HEK293 (cell line): ENCODE results near the gene PRSS48.

Experiments used
- CTCF ChIA-PET: fragments of 350-600 bp; formaldehyde crosslinking; extraction: SDS; loops from one replicate; lab custom pipeline; 2021; ENCODE audit warnings: antibody characterized with exemption; lab: Yijun Ruan, JAX
- POLR2A ChIA-PET: fragments of 300-600 bp; formaldehyde crosslinking; extraction: SDS; loops from one replicate; lab custom pipeline; 2020; ENCODE audit warnings: antibody characterized with exemption, inconsistent platforms; lab: Yijun Ruan, JAX
- H3K27ac ChIP-seq: fragments of 200-500 bp; sonication (Bioruptor generic); 2 replicates; pipeline ENCODE4 v1.5.1; 2014; ENCODE audit warnings: low read depth, low read length, control low read depth, inconsistent platforms; ENCODE audit errors: extremely low read depth
- H3K36me3 ChIP-seq, 2 experiments: fragments of 200-500 bp in 1 of 2; sonication (Bioruptor generic) in 1 of 2; 1 replicate in 1 of 2; 2 replicates in 1 of 2; pipeline ENCODE4 v1.5.1; 2014 to 2017; ENCODE audit warnings: inconsistent platforms in 2 of 2, low read length in 2 of 2; ENCODE audit not compliant: control insufficient read depth in 2 of 2, insufficient read depth in 1 of 2
- H3K4me1 ChIP-seq: fragments of 200-500 bp; sonication (Bioruptor generic); 2 replicates; pipeline ENCODE4 v1.5.1; 2014; ENCODE audit warnings: mild to moderate bottlenecking, low read length, inconsistent platforms; ENCODE audit not compliant: control insufficient read depth, insufficient read depth
- H3K4me3 ChIP-seq: 2 replicates; pipeline ENCODE4 v1.5.1; 2011; ENCODE audit warnings: low read depth, mild to moderate bottlenecking, control low read depth, low read length, moderate library complexity
- H3K9me3 ChIP-seq: fragments of 200-500 bp; sonication (Bioruptor generic); 2 replicates; pipeline ENCODE4 v1.5.1; 2014; ENCODE audit warnings: low read depth, low read length, inconsistent platforms; ENCODE audit not compliant: control insufficient read depth, insufficient read depth
- FEZF1 ChIP-seq: fragments of 450-650 bp; formaldehyde crosslinking; IDR thresholded peaks from 2 replicates; pipeline ENCODE4 v1.5.1; 2016; ENCODE audit warnings: missing biosample characterization, missing genetic modification characterization
- GLIS1 ChIP-seq: fragments of 450-650 bp; formaldehyde crosslinking; IDR thresholded peaks from 2 replicates; pipeline ENCODE4 v1.5.1; 2016; ENCODE audit warnings: missing biosample characterization, missing genetic modification characterization
- IKZF3 ChIP-seq: fragments of 450-650 bp; IDR thresholded peaks from 2 replicates; pipeline ENCODE4 v1.5.0; 2018; ENCODE audit warnings: missing biosample characterization, mild to moderate bottlenecking, missing genetic modification characterization, moderate library complexity
- PRDM10 ChIP-seq: fragments of 450-650 bp; formaldehyde crosslinking; IDR thresholded peaks from 2 replicates; pipeline ENCODE4 v1.5.1; 2016; ENCODE audit warnings: missing biosample characterization, missing genetic modification characterization
- ZBTB26 ChIP-seq: fragments of 450-650 bp; formaldehyde crosslinking; optimal IDR thresholded peaks from 2 replicates; pipeline ENCODE3; 2016; ENCODE audit warnings: missing biosample characterization, mild to moderate bottlenecking, missing genetic modification characterization
- ZFP37 ChIP-seq: fragments of 450-650 bp; formaldehyde crosslinking; IDR thresholded peaks from 2 replicates; pipeline ENCODE4 v1.5.1; 2016; ENCODE audit warnings: missing biosample characterization, missing genetic modification characterization
- ZNF121 ChIP-seq: fragments of 450-650 bp; formaldehyde crosslinking; IDR thresholded peaks from 2 replicates; pipeline ENCODE4 v1.5.1; 2016; ENCODE audit warnings: missing biosample characterization, missing genetic modification characterization
- ZNF132 ChIP-seq: fragments of 450-650 bp; formaldehyde crosslinking; IDR thresholded peaks from 2 replicates; pipeline ENCODE4 v1.5.1; 2017; ENCODE audit warnings: missing biosample characterization, missing genetic modification characterization, borderline replicate concordance
- ZNF157 ChIP-seq: fragments of 450-650 bp; formaldehyde crosslinking; IDR thresholded peaks from 2 replicates; pipeline ENCODE4 v1.5.1; 2016; ENCODE audit warnings: missing biosample characterization, missing genetic modification characterization
- ZNF169 ChIP-seq: fragments of 450-650 bp; formaldehyde crosslinking; IDR thresholded peaks from 2 replicates; pipeline ENCODE4 v1.5.1; 2016; ENCODE audit warnings: missing biosample characterization, missing genetic modification characterization
- ZNF394 ChIP-seq: fragments of 450-650 bp; formaldehyde crosslinking; IDR thresholded peaks from 2 replicates; pipeline ENCODE4 v1.5.1; 2016; ENCODE audit warnings: missing biosample characterization, missing genetic modification characterization, mild to moderate bottlenecking, moderate library complexity, borderline replicate concordance
- ZNF416 ChIP-seq: fragments of 450-650 bp; formaldehyde crosslinking; IDR thresholded peaks from 2 replicates; pipeline ENCODE4 v1.5.1; 2016; ENCODE audit warnings: missing biosample characterization, missing genetic modification characterization
- ZNF513 ChIP-seq: fragments of 450-650 bp; IDR thresholded peaks from 2 replicates; pipeline ENCODE4 v1.5.1; 2018; ENCODE audit warnings: missing biosample characterization, missing genetic modification characterization
- ZNF544 ChIP-seq: fragments of 450-650 bp; formaldehyde crosslinking; IDR thresholded peaks from 2 replicates; pipeline ENCODE4 v1.5.0; 2017; ENCODE audit warnings: missing biosample characterization, missing genetic modification characterization
- ZNF623 ChIP-seq: fragments of 450-650 bp; formaldehyde crosslinking; IDR thresholded peaks from 2 replicates; pipeline ENCODE4 v1.5.1; 2016; ENCODE audit warnings: missing biosample characterization, missing genetic modification characterization
- ZNF629 ChIP-seq: fragments of 450-650 bp; formaldehyde crosslinking; IDR thresholded peaks from 2 replicates; pipeline ENCODE4 v1.5.1; 2017; ENCODE audit warnings: missing biosample characterization, missing genetic modification characterization
- ZNF777 ChIP-seq: fragments of 450-650 bp; formaldehyde crosslinking; IDR thresholded peaks from 2 replicates; pipeline ENCODE4 v1.5.1; 2017; ENCODE audit warnings: missing biosample characterization, missing genetic modification characterization, borderline replicate concordance
- ZNF830 ChIP-seq: fragments of 450-650 bp; IDR thresholded peaks from 2 replicates; pipeline ENCODE4 v1.5.0; 2018; ENCODE audit warnings: missing biosample characterization, missing genetic modification characterization, low read depth, mild to moderate bottlenecking, moderate library complexity
- TF ChIP-seq, protein P1 (sequence below): fragments of 450-650 bp; formaldehyde crosslinking; IDR thresholded peaks from 2 replicates; pipeline ENCODE4 v1.5.1; 2017; ENCODE audit warnings: missing biosample characterization, mild to moderate bottlenecking, missing genetic modification characterization, moderate library complexity
- TF ChIP-seq, protein P2 (sequence below): fragments of 450-650 bp; formaldehyde crosslinking; IDR thresholded peaks from 2 replicates; pipeline ENCODE4 v1.5.1; 2016; ENCODE audit warnings: missing biosample characterization, missing genetic modification characterization
- TF ChIP-seq, protein P3 (sequence below): fragments of 450-650 bp; formaldehyde crosslinking; IDR thresholded peaks from 2 replicates; pipeline ENCODE4 v1.5.1; 2016; ENCODE audit warnings: missing biosample characterization, missing genetic modification characterization
- TF ChIP-seq, protein P4 (sequence below): IDR thresholded peaks from 2 replicates; pipeline ENCODE4 v1.6.1; 2011; ENCODE audit warnings: mild to moderate bottlenecking, low read depth, low read length, borderline replicate concordance

The PRSS48 gene

DNA sequence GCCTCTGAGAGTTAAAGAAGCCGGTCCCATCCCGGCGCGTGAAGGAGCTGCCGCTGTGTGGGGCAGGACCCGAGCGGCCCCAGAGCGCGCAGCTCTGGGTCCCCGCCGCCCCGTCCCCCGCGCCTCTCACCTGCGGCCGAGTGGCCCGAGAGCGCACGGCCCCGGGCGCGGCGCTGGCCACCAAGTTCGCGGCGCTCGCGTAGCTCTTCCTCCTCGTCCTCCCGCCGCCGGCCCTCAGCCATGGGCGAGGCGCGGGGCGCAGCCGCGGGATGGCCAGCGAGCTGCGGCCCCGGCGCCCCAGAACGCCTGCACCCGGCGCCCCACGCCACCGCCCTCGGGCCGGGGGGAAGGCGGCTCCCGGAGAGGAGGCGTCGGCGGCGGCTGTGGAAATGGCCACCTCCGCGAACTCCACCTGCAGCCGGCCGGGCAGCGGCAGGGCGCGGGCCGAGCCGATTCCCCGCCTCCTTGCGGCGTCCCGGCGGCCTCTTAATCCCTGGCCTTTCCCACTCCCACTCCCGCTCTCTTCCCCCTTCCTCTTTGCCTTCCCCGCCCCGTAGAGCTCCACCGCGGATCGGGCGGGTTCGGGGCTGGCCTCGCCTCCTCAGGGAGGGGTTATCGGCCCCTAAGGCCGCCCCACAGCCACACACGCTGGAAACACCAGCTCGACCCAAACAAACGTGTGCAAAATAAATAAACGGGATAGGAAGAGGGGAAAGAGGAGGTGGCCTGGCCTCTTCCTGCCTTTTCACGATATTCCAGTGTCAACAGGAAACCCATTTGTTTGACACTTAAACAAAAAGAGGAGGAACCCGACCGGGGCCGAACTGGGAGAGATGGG is 48.4 kb downstream of the PRSS48 start, which contains the start of gene SH3D19:
TSS of gene SH3D19 (minus strand) at position 495 of the 838 bp plus-strand sequence. CDS start at position 242, 253 bp downstream.
- H3K4me1 ChIP-seq, result peaks cover 13% of the 10 kb centered on the region
- peak within 1 kb of the TSS; percentile 54 for H3K4me3 ChIP-seq
- CTCF ChIA-PET, result interaction anchor here (0.7 kb wide), 1 partner anchor 1519 kb away, joined by 3 read pairs; no protein-coding TSS in a partner anchor
- H3K27ac ChIP-seq, result peak within 1 kb of the TSS; percentile 90
- H3K9me3 ChIP-seq, result no peaks in the 10 kb centered on the region
- H3K36me3 ChIP-seq, result no peaks in the 10 kb centered on the region
- POLR2A ChIA-PET, result interaction anchor here (0.8 to 1.7 kb wide), 5 partner anchors 9 to 46 kb away, joined by 3 to 6 read pairs (median 5); no protein-coding TSS in a partner anchor
- TF ChIP-seq ZNF830 (no peak), ZNF169 (tag by site-specific recombination) (no peak), ZNF394 (tag by site-specific recombination) (no peak), ZNF623 (tag by site-specific recombination) (no peak), ZNF777 (tag by site-specific recombination) (no peak), ZNF416 (tag by site-specific recombination) (no peak), ZNF132 (tag by site-specific recombination) (no peak), PRDM10 (tag by site-specific recombination) (peak; percentile 55), ZNF544 (tag by site-specific recombination) (no peak), ZNF513 (tag by site-specific recombination) (no peak), IKZF3 (peak; percentile 98), ZNF121 (no peak), GLIS1 (tag by site-specific recombination) (no peak), ZNF157 (tag by site-specific recombination) (no peak), FEZF1 (0 out of 2 replicates have a peak, but pooled peaks have one; percentile 15), ZBTB26 (tag by site-specific recombination) (peak; percentile 64), ZNF629 (tag by site-specific recombination) (0 out of 2 replicates have a peak, but pooled peaks have one; percentile 33), ZFP37 (0 out of 2 replicates have a peak, but pooled peaks have one; percentile 30)
- TF ChIP-seq, protein P1, sequence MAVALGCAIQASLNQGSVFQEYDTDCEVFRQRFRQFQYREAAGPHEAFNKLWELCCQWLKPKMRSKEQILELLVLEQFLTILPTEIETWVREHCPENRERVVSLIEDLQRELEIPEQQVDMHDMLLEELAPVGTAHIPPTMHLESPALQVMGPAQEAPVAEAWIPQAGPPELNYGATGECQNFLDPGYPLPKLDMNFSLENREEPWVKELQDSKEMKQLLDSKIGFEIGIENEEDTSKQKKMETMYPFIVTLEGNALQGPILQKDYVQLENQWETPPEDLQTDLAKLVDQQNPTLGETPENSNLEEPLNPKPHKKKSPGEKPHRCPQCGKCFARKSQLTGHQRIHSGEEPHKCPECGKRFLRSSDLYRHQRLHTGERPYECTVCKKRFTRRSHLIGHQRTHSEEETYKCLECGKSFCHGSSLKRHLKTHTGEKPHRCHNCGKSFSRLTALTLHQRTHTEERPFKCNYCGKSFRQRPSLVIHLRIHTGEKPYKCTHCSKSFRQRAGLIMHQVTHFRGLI (tag by site-specific recombination), result no peak
- TF ChIP-seq, protein P2, sequence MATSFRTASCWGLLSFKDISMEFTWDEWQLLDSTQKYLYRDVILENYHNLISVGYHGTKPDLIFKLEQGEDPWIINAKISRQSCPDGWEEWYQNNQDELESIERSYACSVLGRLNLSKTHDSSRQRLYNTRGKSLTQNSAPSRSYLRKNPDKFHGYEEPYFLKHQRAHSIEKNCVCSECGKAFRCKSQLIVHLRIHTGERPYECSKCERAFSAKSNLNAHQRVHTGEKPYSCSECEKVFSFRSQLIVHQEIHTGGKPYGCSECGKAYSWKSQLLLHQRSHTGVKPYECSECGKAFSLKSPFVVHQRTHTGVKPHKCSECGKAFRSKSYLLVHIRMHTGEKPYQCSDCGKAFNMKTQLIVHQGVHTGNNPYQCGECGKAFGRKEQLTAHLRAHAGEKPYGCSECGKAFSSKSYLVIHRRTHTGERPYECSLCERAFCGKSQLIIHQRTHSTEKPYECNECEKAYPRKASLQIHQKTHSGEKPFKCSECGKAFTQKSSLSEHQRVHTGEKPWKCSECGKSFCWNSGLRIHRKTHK, result no peak
- TF ChIP-seq, protein P3, sequence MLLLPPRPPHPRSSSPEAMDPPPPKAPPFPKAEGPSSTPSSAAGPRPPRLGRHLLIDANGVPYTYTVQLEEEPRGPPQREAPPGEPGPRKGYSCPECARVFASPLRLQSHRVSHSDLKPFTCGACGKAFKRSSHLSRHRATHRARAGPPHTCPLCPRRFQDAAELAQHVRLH (tag by site-specific recombination), result no peak
- TF ChIP-seq, protein P4, sequence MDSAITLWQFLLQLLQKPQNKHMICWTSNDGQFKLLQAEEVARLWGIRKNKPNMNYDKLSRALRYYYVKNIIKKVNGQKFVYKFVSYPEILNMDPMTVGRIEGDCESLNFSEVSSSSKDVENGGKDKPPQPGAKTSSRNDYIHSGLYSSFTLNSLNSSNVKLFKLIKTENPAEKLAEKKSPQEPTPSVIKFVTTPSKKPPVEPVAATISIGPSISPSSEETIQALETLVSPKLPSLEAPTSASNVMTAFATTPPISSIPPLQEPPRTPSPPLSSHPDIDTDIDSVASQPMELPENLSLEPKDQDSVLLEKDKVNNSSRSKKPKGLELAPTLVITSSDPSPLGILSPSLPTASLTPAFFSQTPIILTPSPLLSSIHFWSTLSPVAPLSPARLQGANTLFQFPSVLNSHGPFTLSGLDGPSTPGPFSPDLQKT, result no peak
